HFF-Myc (cell line): ENCODE data around the gene VPS35L.

Source experiments
- DNase-seq: peaks from one replicate; pipeline ENCODE4 v3.0.0-alpha.2; 2011; ENCODE audit warnings: low read depth; ENCODE audit errors: extremely low read depth
- H3K4me3 ChIP-seq: replicated peaks from 2 replicates; pipeline ENCODE4 v1.5.1; 2011; ENCODE audit warnings: low read depth, mild to moderate bottlenecking, control low read depth, low read length
- TF ChIP-seq, protein P1 (sequence below): IDR thresholded peaks from 2 replicates; pipeline ENCODE4 v1.5.1; 2012; ENCODE audit warnings: mild to moderate bottlenecking, low read depth, low read length, control low read depth; ENCODE audit errors: missing control alignments

Gene VPS35L

DNA sequence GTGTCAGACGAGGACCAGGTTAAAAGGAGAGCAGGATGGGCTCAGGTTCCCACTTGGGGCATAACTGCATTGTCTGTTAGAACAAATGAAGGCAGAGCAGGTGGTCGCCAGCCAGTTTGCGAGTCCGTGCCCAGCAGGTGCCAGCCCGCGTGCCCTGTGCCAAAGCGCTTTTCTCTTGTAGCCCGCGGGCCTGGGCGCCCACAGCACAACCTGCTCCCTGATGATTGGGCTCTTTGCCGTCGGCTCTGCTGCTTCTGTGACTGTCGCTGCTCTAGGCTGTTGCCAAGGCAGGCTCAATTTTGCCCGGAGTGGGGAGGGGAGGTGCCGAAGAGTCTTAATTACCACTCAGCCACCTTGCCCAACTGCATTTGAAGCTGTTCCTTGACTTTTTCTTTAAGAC, 141.5 kb downstream of the VPS35L start:
- TF ChIP-seq, protein P1, sequence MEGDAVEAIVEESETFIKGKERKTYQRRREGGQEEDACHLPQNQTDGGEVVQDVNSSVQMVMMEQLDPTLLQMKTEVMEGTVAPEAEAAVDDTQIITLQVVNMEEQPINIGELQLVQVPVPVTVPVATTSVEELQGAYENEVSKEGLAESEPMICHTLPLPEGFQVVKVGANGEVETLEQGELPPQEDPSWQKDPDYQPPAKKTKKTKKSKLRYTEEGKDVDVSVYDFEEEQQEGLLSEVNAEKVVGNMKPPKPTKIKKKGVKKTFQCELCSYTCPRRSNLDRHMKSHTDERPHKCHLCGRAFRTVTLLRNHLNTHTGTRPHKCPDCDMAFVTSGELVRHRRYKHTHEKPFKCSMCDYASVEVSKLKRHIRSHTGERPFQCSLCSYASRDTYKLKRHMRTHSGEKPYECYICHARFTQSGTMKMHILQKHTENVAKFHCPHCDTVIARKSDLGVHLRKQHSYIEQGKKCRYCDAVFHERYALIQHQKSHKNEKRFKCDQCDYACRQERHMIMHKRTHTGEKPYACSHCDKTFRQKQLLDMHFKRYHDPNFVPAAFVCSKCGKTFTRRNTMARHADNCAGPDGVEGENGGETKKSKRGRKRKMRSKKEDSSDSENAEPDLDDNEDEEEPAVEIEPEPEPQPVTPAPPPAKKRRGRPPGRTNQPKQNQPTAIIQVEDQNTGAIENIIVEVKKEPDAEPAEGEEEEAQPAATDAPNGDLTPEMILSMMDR = no peak
- DNase-seq = no peak
- H3K4me3 ChIP-seq = no peak overlapping the region

DNA sequence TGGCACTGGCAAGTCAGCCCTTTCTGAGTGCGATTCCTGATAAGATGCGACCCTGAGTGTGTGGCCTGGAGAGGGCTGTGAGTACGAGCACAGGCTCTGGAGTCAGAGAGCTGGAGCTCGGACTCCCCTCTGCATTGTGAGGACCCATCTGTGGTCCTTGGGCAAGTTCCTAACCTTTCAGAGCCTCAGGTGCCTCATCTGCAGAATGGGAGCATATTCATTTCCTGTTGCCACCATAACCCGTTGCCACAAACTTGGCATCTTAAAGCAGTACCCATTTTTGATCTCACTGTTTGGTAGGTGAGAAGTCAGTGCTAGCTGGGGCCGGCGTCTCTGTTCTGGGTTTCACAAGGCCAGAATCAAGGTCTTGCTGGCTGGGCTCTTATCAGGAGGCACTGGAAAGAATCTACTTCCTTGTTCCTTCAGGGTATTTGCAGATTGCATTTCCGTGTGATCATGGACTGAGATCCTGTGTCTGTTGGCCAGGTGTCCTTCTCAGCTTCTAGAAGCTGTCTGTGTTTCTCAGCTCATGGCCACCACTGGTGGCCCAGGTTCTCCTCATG, 142.3 kb downstream of the VPS35L start:
- DNase-seq = no peak
- H3K4me3 ChIP-seq = no peak overlapping the region
- TF ChIP-seq, protein P1 = no peak

- TF ChIP-seq, protein P1 = no peak
- no peak overlapping the region for H3K4me3 ChIP-seq
- no peak for DNase-seq
These were observed 143.3 kb downstream of the VPS35L start for GRCh38 chr16:19698480-19699465.

GRCh38 chr16:19699472-19699871, 144.0 kb downstream of the VPS35L start:
- H3K4me3 ChIP-seq = no peak overlapping the region
- TF ChIP-seq, protein P1 = no peak
- no peak for DNase-seq

DNA sequence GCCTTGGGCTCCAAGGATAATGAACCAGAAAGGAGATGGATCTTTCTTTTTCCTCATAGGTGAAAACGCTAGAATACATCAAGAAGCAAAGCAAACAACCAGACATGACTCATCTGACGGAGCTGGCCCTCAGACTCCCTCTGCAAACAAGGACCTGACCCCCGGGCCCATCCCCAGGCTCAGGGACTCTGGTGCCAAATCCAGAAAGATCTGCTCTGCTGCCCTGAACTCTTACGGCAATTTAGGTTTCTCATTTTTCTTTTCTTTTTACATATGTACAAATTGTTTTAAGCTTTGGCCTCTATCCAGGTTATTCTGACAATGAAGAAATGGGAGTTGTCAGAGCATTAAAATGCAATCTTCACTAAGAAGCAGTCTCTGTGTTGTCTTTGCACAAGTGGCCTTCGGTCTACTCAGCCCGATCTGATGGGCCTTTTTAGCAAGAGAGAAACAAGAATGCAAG, 144.8 kb downstream of the VPS35L start:
- TF ChIP-seq, protein P1 = no peak
- no peak for DNase-seq
- no peak overlapping the region for H3K4me3 ChIP-seq

GRCh38 chr16:19701091-19701490, 145.6 kb downstream of the VPS35L start:
- DNase-seq = no peak
- H3K4me3 ChIP-seq = no peak overlapping the region
- TF ChIP-seq, protein P1 = no peak
